CD4-positive, alpha-beta T cell treated with Interleukin-12 subunit alpha and Interleukin-12 subunit beta, for 1 hour (primary cell): Measurements from ENCODE around the gene MRPL34.
A peak's percentile ranks its signal among the peaks of the same experiment; 100 is the strongest.
"Not testable (repeated sequence)": the region's sequence is repeated elsewhere in the genome, so short reads cannot be mapped to it uniquely, and the experiment has no call there.

Source experiments
- DNase-seq: peaks from one replicate; pipeline ENCODE4 v3.0.0-alpha.2; 2020

The MRPL34 gene

GRCh38 chr19:17286263-17286662 lies 19.4 kb upstream of the MRPL34 start:
- no peak for DNase-seq

DNA sequence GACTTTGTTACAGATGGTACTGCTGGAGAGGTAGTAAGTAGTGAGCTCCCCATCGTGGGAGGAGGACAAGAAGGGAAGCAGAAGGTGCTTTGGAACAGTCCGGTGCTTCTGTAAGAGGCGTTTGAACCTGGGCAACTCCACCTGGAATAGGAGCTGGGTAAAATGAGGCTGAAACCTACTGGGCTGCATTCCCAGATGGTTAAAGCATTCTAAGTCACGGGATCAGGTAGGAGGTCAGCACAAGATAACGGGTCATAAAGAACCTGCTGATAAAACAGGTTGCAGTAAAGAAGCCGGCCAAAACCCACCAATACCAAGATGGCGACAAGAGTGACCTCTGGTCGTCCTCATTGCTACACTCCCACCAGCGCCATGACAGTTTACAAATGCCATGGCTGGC lies 18.9 kb upstream of the MRPL34 start:
- DNase-seq: no peak

DNA sequence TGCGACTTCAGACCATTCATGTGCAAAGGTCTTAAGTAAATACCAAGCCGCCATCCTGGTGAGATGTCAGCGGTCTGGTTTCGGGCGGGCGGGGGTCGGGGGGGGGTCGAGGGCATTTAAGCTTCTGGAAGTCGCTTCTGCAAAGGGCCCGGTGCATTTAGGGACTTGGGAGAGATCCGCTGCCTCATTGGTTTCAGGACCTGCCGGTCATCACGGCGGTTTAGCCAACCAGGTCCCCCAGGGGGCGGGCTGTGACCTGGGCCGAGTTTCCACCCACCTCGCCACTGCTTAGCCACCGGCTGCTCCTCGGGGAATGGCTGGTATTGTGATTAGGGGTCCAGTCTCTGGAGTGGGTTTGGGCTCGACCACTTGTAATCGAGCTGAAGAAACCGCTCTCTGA lies 16.2 kb upstream of the MRPL34 start:
- peak; percentile 39 for DNase-seq

DNA sequence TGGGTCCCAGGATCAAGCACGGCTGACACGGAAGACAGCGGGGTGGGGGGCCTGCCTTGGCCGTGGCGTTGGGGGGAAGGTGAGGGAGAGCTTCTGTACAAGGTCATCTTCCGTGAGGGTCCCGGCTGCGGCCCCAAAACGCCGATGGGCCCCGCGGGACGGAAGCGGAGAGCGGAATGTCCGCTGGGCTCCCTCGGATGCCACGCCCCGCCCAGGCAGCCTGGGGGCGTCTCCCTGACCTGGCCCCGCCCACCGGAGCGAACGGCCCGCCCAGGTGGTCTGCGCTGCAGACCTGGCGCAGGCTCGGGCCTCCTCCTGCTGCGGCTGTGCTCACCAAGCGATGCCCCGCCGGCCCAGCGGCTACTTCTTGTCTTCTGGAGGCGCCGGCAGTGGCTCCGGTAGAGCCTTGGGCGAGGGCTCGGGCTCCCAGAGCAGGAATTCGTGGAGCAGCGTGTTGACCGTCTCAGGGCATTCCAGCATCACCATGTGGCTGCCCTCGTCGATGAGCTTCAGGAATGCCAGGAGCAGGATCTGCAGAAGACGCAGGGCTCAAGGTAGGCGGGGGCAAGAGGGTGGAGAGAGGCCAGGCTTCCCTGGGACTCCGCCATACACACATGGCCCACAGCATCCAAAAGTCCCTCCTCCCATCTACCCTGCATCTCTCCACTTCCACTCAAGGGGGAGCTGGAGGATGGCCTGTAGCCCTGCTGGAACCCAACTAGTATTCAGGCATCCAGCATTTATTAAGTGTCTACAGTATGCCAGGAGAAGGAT lies 13.2 kb upstream of the MRPL34 start:
- DNase-seq: peak; percentile 85

DNA sequence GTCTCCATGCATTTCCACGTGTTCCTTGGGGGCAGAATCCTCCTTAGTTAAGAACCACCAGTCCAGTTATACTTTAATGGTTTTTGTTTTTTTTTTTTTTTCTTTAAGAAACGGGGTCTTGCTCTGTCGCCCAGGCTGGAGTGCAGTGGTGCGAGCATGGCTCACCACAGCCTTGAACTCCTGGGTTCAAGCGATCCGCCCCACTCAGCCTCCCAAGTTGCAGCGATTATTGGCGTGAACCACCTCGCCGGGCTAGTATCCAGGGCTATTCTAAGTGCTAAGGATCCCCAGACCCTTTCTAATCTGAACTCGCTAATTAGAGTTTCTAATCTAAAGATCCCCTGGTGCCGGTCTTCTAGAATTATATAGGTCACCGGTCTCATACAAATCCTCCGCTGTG lies 12.1 kb upstream of the MRPL34 start:
- DNase-seq: no peak

DNA sequence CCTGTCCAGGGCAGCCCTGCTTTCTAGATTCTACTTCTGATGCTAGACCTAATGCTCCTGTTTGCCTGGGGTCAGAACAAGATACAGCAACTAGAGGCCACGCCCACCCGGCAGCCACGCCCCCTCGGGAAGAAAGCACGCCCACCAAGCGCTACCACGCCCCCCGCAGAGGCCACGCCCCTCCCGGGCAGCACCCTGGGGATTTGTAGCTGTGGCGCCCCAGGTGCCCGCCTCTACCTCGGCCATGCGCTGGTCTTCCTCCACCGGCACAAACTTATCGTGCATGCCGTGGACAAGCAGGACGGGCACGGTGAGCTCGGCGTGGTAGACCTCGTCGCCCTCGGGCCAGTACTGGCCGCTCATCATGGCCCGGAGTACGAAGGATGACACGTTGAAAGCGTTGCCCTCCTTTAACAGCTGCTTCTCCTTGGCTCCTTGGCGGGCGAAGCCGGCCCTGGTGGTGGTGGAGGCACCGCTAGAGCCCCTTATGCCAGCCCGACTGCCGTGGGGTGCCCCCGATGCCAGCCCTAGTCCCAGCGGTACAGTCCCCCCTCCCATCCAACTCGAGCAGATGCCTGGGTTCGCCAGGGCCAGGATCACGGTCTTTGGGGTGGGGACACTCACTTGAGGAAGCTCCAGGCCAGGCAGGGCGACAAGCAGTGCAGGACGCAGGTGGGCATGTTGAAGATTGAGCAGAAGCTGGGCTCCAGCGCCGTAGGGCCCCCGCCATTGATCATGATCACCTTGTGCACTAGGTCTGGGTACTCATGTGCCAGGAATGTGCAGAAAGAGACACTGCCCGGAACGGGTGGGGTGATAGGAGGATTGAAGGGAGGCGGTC lies 11.4 kb upstream of the MRPL34 start:
- DNase-seq: peak; percentile 59

GRCh38 chr19:17295551-17295950 lies 10.1 kb upstream of the MRPL34 start:
- not testable (repeated sequence) for DNase-seq

GRCh38 chr19:17296273-17296672 lies 9.4 kb upstream of the MRPL34 start:
- no peak for DNase-seq

DNA sequence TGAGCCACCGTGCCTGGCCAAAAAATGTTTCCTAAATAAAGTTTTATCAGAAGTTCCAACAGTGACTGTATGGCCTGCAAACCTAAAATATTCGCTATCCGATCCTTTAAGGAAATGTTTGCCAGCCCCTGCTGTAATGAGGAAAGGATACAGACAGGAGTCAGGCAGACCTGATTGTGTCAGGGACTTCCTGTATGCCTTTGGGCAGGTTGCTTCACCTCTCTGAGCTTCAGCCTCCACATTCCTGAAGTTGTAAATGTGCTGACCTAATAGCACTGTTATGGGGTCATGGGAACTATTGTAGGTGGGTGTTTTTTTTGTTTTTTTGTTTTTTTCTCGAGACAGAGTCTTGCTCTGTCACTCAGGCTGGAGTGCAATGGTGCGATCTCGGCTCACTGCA lies 8.7 kb upstream of the MRPL34 start:
- DNase-seq: no peak

- DNase-seq: no peak
Measured at GRCh38 chr19:17300992-17301619, 4.6 kb upstream of the MRPL34 start.

GRCh38 chr19:17302391-17303166 lies 3.1 kb upstream of the MRPL34 start:
- DNase-seq: peak; percentile 26

DNA sequence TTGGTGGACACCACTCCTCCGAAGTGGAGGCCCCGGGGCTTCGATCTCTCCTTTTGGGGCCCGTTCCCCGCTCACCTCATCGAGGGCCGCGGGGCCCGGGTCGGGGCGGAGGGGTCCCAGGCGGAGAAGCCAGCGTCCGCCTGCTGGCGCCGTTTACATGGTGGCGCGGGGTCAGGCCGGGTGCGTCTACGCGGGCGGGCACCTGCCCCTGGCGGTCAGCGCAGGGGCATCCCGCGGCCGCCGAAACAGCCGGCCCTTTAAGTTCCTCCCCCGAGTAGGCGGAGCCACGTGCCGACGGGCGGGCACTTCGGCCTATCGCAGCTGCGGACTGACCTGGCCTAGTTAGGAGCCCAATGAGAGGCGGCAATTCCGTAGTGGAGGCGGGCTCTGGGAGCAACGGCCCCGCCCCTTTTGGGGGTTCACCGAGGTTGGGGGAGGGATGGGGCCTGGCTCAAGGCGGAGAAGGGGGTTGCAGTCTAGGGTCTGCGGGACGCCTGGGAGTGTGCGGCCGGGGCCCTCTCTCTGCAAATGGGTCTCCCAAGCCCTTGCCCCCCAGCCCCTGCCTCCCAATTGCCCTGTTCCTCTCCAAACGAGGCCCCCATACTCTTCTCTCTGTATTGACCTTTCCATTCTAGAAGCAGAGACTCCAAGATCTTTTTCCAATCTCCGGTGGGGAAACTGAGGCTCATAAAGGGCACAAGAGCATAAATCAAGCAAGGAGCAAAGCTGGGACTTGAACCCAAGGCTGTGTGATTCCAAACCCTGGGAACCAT lies 2.3 kb upstream of the MRPL34 start, which contains the start of gene ABHD8:
TSS of gene ABHD8 (minus strand) at position 259 of the 773 bp plus-strand sequence. CDS start 1,809 bp downstream, outside the sequence.
- DNase-seq: peak; percentile 95

DNA sequence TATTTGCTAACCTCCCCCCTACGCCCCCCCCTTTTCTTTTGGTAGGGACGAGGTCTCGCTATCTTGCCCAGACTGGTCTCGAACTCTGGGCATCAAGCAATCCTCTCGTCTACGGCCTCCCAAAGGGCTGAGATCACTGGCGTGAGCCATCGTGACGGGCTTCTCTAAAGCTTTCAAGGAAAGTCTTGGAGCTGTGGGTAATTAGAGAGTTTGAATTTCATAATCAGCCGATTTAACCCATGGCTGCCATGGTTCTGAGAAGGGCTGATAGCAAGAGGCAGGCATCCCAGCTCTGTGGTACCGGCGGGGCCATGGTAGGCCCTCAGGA lies 1.8 kb upstream of the MRPL34 start:
- DNase-seq: no peak

DNA sequence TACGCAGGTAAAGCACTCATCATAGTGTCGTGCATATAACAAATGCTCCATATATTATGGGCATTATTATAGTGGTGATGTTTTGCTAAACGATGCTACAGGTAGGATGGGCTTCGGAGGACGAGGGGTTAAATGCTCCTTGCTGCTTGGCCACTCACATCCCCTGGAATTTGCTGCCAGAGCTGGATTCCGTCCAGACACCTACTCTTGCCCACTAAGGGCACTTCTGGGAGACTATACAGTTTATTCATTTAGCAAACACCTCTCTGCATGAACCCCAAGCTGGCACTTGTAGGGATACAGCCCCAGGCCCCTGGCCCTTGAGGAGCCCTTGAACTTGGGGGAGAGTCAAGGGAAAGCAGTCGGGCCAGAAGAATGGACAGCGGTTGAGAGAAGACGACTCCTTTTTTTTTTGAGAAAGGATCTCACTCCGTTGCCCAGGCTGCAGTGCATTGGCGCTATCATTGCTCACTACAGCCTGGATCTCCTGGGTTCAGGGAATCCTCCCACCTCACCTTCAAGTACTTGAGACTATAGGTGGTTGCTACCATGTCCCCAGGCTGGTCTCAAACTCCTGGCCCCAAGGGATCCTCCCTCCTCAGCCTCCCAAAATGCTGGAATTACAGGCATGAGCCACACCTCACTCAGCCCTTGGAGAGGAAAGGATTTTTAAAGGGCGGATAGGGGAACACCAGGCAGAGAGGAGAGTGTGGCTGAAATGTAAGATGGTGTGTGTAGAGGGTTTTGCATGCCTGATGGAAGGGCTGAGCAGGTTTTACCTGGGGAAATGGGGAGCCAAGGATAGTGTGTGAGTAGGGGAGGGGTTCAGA lies 1.1 kb upstream of the MRPL34 start:
- no peak for DNase-seq

DNA sequence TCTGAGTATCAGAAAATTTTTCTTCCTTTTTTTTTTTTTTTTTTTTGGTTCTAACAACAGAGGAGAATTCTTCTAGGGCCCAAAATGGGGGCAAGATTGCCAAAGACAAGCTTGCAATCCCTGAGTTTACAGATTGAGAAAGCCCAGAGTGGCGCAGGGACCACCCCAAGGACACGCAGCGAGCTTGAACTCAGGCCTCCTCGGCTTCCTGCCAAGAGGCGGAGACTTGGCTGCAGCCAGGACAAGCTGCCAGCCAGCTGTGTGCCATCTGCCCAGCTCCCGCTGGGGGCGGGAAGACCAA lies 506 bp upstream of the MRPL34 start:
- no peak for DNase-seq

GRCh38 chr19:17306285-17306714 lies 628 bp downstream of the MRPL34 start:
- DNase-seq: no peak

DNA sequence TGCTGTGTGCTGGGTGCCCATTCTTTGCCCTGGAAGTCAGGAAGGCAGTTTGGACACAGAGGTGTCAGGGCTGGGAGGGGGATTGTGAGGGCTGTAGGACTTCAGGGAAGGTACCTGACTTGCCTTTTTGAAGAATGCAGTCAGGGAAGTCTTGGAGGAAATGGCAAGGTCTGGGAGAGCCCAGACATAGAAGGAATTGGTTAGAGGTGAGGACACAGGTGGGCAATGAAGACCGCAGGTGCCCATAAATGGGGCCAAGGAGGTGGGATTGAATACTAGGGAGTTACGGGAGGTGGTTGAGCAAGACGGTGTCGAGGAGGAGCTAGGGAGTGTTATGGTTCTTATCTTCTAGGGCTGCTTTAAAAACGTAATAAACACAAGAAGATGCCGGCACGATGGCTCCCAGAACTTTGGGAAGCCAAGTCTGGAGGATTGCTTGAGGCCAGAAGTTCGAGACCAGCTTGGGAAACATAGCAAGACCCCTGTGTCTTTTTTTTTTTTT lies 2.3 kb downstream of the MRPL34 start:
- no peak for DNase-seq

GRCh38 chr19:17309198-17309964 lies 3.7 kb downstream of the MRPL34 start, which contains the start of gene DDA1:
DDA1 (plus strand) TSS chr19:17309563; CDS start chr19:17309655, 92 bp downstream.
- peak; percentile 100 for DNase-seq

DNA sequence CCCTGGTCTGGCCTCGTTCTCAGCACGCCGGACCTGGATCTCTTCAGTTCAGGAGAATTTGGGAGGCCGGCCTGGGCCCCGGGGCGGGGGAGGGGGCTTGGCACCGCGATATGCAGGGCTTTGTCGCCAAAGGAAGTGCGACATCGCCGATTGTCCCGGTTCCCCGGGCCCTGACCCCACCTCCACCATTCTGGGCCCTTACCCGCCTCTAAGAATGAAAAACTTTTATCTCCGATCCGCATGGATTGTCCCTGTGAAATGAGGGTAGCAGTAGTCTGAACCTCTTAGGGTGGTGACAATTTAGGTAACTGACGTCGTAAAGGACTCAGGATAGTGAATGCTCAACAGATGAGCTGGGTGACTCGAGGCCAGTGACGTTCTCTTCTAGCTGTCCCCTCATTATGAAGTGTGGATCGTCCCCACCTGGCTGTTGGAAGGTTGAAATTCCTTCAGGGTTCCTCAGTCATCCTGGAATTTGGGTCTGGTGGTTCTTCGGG lies 4.3 kb downstream of the MRPL34 start:
- no peak for DNase-seq
